Activated naive CD4-positive, alpha-beta T cell treated with anti-CD3 and anti-CD28 coated beads for 36 hours (primary cell): ENCODE measurements around the gene SGCD. TPM values are rescaled to one million over a fixed set of nuclear protein-coding genes. Genes with fewer than 3 reads are reported as not detected.

ENCODE experiments used
- CTCF ChIA-PET: fragments of 350-600 bp; sonication (Branson Sonifier 250); formaldehyde crosslinking; loops from one replicate; lab custom pipeline; 2021; ENCODE audit warnings: antibody characterized with exemption; lab: Charles Lee
- DNase-seq: peaks from one replicate; pipeline ENCODE4 v3.0.0-alpha.2; 2020
- H3K27ac Mint-ChIP-seq: one replicate; pipeline ENCODE4 v1.8.0; 2021; ENCODE audit warnings: mild to moderate bottlenecking, mixed read lengths
- H3K27me3 Mint-ChIP-seq: one replicate; pipeline ENCODE4 v1.8.0; 2021; ENCODE audit warnings: low read depth, mixed read lengths
- H3K36me3 Mint-ChIP-seq: one replicate; pipeline ENCODE4 v1.8.0; 2021; ENCODE audit warnings: low read depth, mixed read lengths
- H3K4me1 Mint-ChIP-seq: one replicate; pipeline ENCODE4 v1.8.0; 2021; ENCODE audit warnings: low read depth, mixed read lengths
- H3K4me3 Mint-ChIP-seq: one replicate; pipeline ENCODE4 v1.8.0; 2021; ENCODE audit warnings: mild to moderate bottlenecking, moderate library complexity, mixed read lengths
- H3K9me3 Mint-ChIP-seq: one replicate; pipeline ENCODE4 v1.8.0; 2021; ENCODE audit warnings: mixed read lengths
- intact Hi-C: fragments of 100-400 bp; cut with micrococcal nuclease; formaldehyde crosslinking; loops from one replicate; pipeline ENCODE4 v1.15.1; 2023
- total RNA-seq, 2 experiments: library from RNA; stranded (reverse); gene quantifications; one replicate each; pipeline ENCODE4 v1.2.3, GENCODE V29; 2021

SGCD gene
- total RNA-seq, 2 experiments from 2014 or later: not detected

- Mint-ChIP-seq H3K4me1 (no peaks in the 10 kb centered on the region), H3K27me3 (peaks cover 3% of the 10 kb centered on the region), H3K36me3 (no peaks in the 10 kb centered on the region), H3K27ac (no peak overlapping the region), H3K9me3 (no peaks in the 10 kb centered on the region), H3K4me3 (no peak overlapping the region)
- CTCF ChIA-PET: no interaction called here
- no peak for DNase-seq
- intact Hi-C loops: no loop called here
Measured at GRCh38 chr5:156706631-156707030, 379.7 kb downstream of the SGCD start.

GRCh38 chr5:156707750-156708149, 380.8 kb downstream of the SGCD start:
- intact Hi-C loops: no loop called here
- H3K36me3 Mint-ChIP-seq: no peaks in the 10 kb centered on the region
- H3K9me3 Mint-ChIP-seq: no peaks in the 10 kb centered on the region
- no peak overlapping the region for H3K27ac Mint-ChIP-seq
- peaks cover 3% of the 10 kb centered on the region for H3K27me3 Mint-ChIP-seq
- CTCF ChIA-PET: interaction anchor here (0.6 kb wide), 1 partner anchor 1087 kb away, joined by 3 read pairs; no protein-coding TSS in a partner anchor
- H3K4me1 Mint-ChIP-seq: no peaks in the 10 kb centered on the region
- no peak overlapping the region for H3K4me3 Mint-ChIP-seq
- no peak for DNase-seq

DNA sequence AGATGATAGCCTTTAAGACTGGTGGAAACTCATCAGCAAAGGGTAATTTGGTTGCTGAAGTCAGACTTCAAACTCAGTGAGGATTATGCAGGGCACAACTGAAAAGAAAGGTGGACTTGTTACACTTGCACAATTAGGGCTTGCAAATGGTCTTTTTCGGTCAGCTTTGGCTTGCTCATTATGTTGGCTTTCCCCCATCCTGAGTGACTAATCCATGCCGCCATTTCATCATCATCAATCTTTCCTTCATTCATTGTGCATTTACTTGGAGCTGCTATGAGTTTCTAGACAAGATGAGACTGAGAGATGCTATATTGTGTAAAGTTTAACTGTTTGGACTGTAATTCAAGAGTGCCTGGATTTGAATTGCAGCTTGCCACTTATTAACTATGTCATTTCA, 388.3 kb downstream of the SGCD start:
- no peak overlapping the region for H3K27ac Mint-ChIP-seq
- H3K4me1 Mint-ChIP-seq: no peaks in the 10 kb centered on the region
- CTCF ChIA-PET: no interaction called here
- intact Hi-C loops: no loop called here
- H3K9me3 Mint-ChIP-seq: no peaks in the 10 kb centered on the region
- no peaks in the 10 kb centered on the region for H3K27me3 Mint-ChIP-seq
- no peak for DNase-seq
- H3K36me3 Mint-ChIP-seq: no peaks in the 10 kb centered on the region
- no peak overlapping the region for H3K4me3 Mint-ChIP-seq

DNA sequence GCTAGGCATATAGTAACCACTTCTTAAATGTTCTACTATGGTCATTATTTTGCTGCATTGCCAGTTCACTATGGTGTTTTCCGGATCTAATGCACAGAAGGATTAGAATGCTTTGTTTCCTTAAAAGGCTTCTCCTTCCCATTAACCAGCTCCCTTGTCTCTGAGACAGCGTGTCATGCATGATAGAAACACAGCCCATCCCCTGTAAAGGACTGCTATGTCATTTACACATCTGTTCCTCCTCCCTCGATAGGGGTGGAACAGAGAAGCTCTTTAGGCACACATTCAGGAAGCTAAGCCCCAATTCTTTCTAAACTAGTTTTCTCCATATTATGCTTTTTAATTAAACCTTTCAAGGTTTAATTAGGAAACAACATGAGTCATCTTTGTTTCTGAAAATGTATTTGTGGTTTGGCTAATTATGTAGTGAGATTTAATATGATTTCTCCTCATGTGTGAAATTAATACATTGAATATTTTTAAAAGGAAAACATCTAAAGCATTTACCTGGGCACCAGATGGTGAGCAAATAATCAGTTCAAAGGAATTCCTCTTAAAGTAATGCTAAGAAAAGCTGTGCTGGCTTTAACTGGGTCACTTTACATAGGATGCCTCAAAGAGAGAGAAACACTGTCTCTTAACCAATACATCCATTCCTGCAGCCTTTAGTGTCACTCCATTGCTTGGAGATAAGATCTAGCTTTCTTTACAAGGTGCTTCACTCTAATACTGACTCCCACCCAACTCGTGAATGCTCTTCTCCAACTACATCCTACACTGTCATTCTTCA, 389.8 kb downstream of the SGCD start:
- Mint-ChIP-seq H3K9me3 (no peaks in the 10 kb centered on the region), H3K27ac (no peak overlapping the region), H3K27me3 (no peaks in the 10 kb centered on the region), H3K4me3 (no peak overlapping the region), H3K36me3 (no peaks in the 10 kb centered on the region), H3K4me1 (no peaks in the 10 kb centered on the region)
- CTCF ChIA-PET: no interaction called here
- DNase-seq: no peak
- intact Hi-C loops: no loop called here

DNA sequence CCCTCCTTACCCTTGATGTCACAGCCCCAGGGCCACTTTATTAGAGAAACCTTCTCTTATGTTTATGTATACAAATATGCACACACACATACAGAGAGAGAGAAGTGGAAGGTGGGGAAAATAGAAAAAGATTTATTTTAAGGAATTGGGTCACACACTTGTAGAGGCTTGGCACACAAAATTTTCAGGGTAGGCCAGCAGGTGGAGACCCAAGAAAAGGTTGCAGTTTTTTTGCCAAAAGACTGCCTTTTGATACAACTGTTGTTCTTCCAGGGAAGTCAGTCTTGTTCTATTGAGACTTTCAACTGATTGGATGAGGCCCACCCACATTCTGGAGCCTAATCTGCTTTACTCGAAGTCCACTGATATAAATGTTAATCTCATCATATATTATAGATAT, 392.0 kb downstream of the SGCD start:
- intact Hi-C loops: loop anchor here (2.0 kb wide), 2 partner anchors 98 to 216 kb away; no protein-coding TSS in a partner anchor
- no peak overlapping the region for H3K27ac Mint-ChIP-seq
- DNase-seq: peak; percentile 11
- no peaks in the 10 kb centered on the region for H3K9me3 Mint-ChIP-seq
- CTCF ChIA-PET: interaction anchor here (0.7 kb wide), 1 partner anchor 34 kb away, joined by 3 read pairs; no protein-coding TSS in a partner anchor
- H3K27me3 Mint-ChIP-seq: no peaks in the 10 kb centered on the region
- no peak overlapping the region for H3K4me3 Mint-ChIP-seq
- H3K4me1 Mint-ChIP-seq: no peaks in the 10 kb centered on the region
- H3K36me3 Mint-ChIP-seq: no peaks in the 10 kb centered on the region

DNA sequence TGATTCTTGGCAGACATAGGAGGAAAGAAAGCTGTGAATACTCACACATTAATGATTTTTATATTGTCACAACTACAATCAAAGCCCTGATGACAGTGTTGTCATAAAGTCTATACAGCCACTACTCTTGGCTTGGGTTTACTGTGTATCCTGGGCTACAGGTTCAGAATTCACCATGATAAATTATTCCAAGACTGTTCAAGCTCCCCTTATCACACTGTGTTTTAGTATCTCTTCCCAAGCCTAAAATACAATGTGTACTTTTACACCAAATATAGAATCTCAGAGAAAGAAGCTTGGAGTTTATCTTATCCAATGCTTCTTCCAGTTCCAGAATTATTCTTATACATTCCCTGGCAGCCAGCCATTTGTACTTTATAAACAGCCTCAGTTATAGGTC, 395.4 kb downstream of the SGCD start:
- H3K9me3 Mint-ChIP-seq: no peaks in the 10 kb centered on the region
- intact Hi-C loops: no loop called here
- H3K4me3 Mint-ChIP-seq: no peak overlapping the region
- no peak for DNase-seq
- H3K27ac Mint-ChIP-seq: no peak overlapping the region
- no peaks in the 10 kb centered on the region for H3K36me3 Mint-ChIP-seq
- H3K27me3 Mint-ChIP-seq: no peaks in the 10 kb centered on the region
- H3K4me1 Mint-ChIP-seq: no peaks in the 10 kb centered on the region
- CTCF ChIA-PET: interaction anchor here (0.9 to 1.7 kb wide), 2 partner anchors 19 to 410 kb away, joined by 3 read pairs; no protein-coding TSS in a partner anchor

GRCh38 chr5:156735477-156735876, 408.5 kb downstream of the SGCD start:
- CTCF ChIA-PET: interaction anchor here (0.5 kb wide), 1 partner anchor 483 kb away, joined by 3 read pairs; no protein-coding TSS in a partner anchor
- no peaks in the 10 kb centered on the region for H3K27me3 Mint-ChIP-seq
- H3K4me1 Mint-ChIP-seq: peaks cover 11% of the 10 kb centered on the region
- H3K4me3 Mint-ChIP-seq: no peak overlapping the region
- H3K27ac Mint-ChIP-seq: no peak overlapping the region
- no peaks in the 10 kb centered on the region for H3K36me3 Mint-ChIP-seq
- intact Hi-C loops: no loop called here
- no peaks in the 10 kb centered on the region for H3K9me3 Mint-ChIP-seq
- DNase-seq: no peak

DNA sequence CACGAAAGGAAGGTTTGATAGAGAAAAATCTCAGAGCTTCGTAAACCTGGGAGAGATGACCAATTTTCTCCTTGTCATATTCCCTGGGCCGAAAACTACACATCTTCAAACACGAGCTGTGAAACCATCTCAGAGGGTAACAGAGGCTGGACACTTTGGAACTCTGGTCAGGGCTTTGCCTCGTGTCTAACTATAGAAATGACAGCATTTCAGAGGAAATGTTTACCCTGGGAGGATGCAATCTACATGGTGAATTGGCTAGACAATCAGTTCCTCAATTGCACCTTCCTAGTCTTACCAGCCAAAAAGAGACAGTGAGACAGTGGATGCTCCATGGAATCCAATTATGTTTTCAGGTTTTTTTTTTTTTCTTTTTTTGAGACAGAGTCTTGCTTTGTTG, 414.6 kb downstream of the SGCD start:
- H3K4me3 Mint-ChIP-seq: no peak overlapping the region
- DNase-seq: no peak
- no peaks in the 10 kb centered on the region for H3K9me3 Mint-ChIP-seq
- CTCF ChIA-PET: interaction anchor here (1.6 kb wide), 2 partner anchors 10 to 43 kb away, joined by 3 read pairs; no protein-coding TSS in a partner anchor
- intact Hi-C loops: no loop called here
- peaks cover 17% of the 10 kb centered on the region for H3K4me1 Mint-ChIP-seq
- H3K36me3 Mint-ChIP-seq: no peaks in the 10 kb centered on the region
- no peak overlapping the region for H3K27ac Mint-ChIP-seq
- H3K27me3 Mint-ChIP-seq: peaks cover 6% of the 10 kb centered on the region

DNA sequence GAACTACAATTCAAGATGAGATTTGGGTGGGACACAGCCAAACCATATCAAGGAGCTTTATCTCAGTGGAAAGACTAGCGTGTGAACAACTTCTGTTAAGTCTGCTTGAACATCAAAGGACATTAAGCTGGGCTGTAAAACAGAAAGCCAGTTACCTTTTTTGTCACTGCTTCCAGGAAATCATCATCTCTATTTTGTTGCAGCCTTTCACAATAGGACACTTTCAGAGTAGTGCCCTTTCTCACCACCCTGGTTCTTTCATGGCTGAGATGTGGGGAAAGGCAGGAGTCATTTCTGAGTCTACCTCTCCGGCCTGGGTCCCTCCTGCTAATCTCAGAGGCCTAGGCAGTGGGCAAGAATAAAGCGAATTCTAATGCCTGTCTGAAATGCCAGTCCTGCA, 426.9 kb downstream of the SGCD start:
- Mint-ChIP-seq H3K4me1 (peaks cover 20% of the 10 kb centered on the region), H3K36me3 (no peaks in the 10 kb centered on the region), H3K4me3 (no peak overlapping the region), H3K27me3 (no peaks in the 10 kb centered on the region), H3K9me3 (no peaks in the 10 kb centered on the region), H3K27ac (peak overlapping the region; percentile 85)
- intact Hi-C loops: loop anchor here (10.0 kb wide), 1 partner anchor 381 kb away; no protein-coding TSS in a partner anchor
- CTCF ChIA-PET: no interaction called here
- peak; percentile 24 for DNase-seq

DNA sequence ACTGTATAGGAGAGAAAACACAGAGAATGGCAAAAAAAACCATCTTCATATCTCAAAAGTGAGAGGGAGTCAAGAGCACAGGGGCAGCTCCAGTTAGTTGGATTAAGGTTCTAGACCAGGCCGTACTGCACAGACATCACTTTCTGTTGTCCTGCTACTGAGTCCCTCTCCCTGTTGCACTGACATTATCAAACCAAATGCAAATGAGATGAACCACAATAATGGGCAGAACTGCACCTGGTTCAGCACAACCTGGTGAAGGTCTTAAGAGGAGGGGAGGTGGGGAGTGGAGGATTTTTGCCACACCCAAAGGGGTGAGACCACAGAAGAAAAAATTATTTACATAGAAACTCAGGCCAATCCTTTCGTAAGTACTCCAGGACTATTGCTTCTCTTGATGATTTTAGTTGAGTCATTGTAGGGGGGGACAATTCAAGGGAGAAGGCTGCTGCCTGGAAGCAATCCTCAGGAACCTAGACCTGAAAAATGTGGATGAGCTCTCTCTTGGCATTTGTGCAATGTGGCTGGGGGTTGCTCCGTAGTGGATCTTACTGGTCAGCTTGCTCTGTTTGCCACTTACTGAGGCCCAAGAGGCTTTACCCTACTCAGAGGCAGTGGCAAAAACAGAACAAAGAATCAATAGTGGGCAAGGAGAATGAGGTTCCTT, 428.6 kb downstream of the SGCD start:
- intact Hi-C loops: loop anchor here (10.0 kb wide), 1 partner anchor 379 kb away; no protein-coding TSS in a partner anchor
- no peaks in the 10 kb centered on the region for H3K36me3 Mint-ChIP-seq
- DNase-seq: no peak
- H3K4me3 Mint-ChIP-seq: no peak overlapping the region
- H3K9me3 Mint-ChIP-seq: no peaks in the 10 kb centered on the region
- no peak overlapping the region for H3K27ac Mint-ChIP-seq
- CTCF ChIA-PET: no interaction called here
- peaks cover 23% of the 10 kb centered on the region for H3K4me1 Mint-ChIP-seq
- H3K27me3 Mint-ChIP-seq: no peaks in the 10 kb centered on the region

- Mint-ChIP-seq H3K27ac (no peak overlapping the region), H3K36me3 (no peaks in the 10 kb centered on the region), H3K4me1 (peaks cover 21% of the 10 kb centered on the region), H3K4me3 (no peak overlapping the region), H3K9me3 (no peaks in the 10 kb centered on the region), H3K27me3 (no peaks in the 10 kb centered on the region)
- intact Hi-C loops: loop anchor here (10.0 kb wide), 1 partner anchor 377 kb away; no protein-coding TSS in a partner anchor
- DNase-seq: no peak
- CTCF ChIA-PET: interaction anchor here (0.7 to 1.2 kb wide), 2 partner anchors 178 to 199 kb away, joined by 3 to 4 read pairs; no protein-coding TSS in a partner anchor
Measured at GRCh38 chr5:156758011-156758791, 431.2 kb downstream of the SGCD start.

DNA sequence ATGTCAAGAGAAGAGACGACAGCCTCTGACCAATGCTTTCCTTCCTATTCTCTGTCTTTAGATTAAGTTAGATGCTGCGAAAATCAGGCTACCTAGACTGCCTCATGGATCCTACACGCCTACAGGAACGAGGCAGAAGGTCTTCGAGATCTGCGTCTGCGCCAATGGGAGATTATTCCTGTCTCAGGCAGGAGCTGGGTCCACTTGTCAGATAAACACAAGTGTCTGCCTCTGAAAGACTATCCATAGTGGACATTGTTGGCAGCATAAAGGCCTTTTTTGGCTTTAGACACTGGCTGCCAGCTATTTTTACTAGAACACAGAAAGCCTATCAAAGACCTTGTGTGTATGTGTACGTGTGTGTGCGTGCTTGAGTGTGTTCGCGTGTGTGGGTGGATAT, 432.2 kb downstream of the SGCD start:
- intact Hi-C loops: loop anchor here (10.0 kb wide), 1 partner anchor 376 kb away; no protein-coding TSS in a partner anchor
- H3K36me3 Mint-ChIP-seq: no peaks in the 10 kb centered on the region
- H3K4me1 Mint-ChIP-seq: peaks cover 12% of the 10 kb centered on the region
- no peaks in the 10 kb centered on the region for H3K27me3 Mint-ChIP-seq
- no peak overlapping the region for H3K27ac Mint-ChIP-seq
- DNase-seq: no peak
- no peak overlapping the region for H3K4me3 Mint-ChIP-seq
- H3K9me3 Mint-ChIP-seq: no peaks in the 10 kb centered on the region
- CTCF ChIA-PET: interaction anchor here (1.2 kb wide), 1 partner anchor 177 kb away, joined by 4 read pairs; no protein-coding TSS in a partner anchor
